ENCODE data around the gene CACFD1. TPM values are rescaled to one million over a fixed set of nuclear protein-coding genes. Genes with fewer than 3 reads are reported as not detected.

Gene CACFD1
- total RNA-seq, 1 donor from 2014 or later = 39.8 TPM

GRCh38 chr9:133520121-133520835 is 60.5 kb downstream of the CACFD1 start:
- H3K27ac ChIP-seq = no peak overlapping the region
- H3K4me3 ChIP-seq = no peak overlapping the region
- ATAC-seq = no peak
- no peaks in the 10 kb centered on the region for H3K4me1 ChIP-seq
- no peaks in the 10 kb centered on the region for H3K36me3 ChIP-seq
- H3K27me3 ChIP-seq = peaks cover 4% of the 10 kb centered on the region
- TF ChIP-seq CTCF (IDR thresholded peaks at IDR 0.05) = no peak
- intact Hi-C loops (cut with DNase I) = no loop called here
- H3K9me3 ChIP-seq = no peaks in the 10 kb centered on the region
- DNase-seq = no peak

Other genes starting within 250 kb of the CACFD1 start
- 16.8 TPM for gene ABO, start 184.8 kb upstream of the CACFD1 start, total RNA-seq
- 15.9 TPM for gene SURF6, start 123.8 kb upstream of the CACFD1 start, total RNA-seq
- 25.8 TPM for gene MED22, start 111.8 kb upstream of the CACFD1 start, total RNA-seq
- gene RPL7A, start 111.8 kb upstream of the CACFD1 start, total RNA-seq = 1,380 TPM
- gene SURF1, start 103.5 kb upstream of the CACFD1 start, total RNA-seq = 43.9 TPM
- gene SURF2, start 103.4 kb upstream of the CACFD1 start, total RNA-seq = 12.0 TPM
- gene SURF4, start 83.9 kb upstream of the CACFD1 start, total RNA-seq = 142 TPM
- 1.2 TPM for gene STKLD1, start 83.6 kb upstream of the CACFD1 start, total RNA-seq
- 22.6 TPM for gene REXO4, start 42.0 kb upstream of the CACFD1 start, total RNA-seq
- 2.0 TPM for gene ADAMTS13, start 37.6 kb upstream of the CACFD1 start, total RNA-seq
- 11.4 TPM for gene SLC2A6, start 19.1 kb downstream of the CACFD1 start, total RNA-seq
- not detected for gene MYMK, start 65.0 kb downstream of the CACFD1 start, total RNA-seq
- gene ADAMTSL2, start 74.7 kb downstream of the CACFD1 start, total RNA-seq = 17.4 TPM
- not detected for gene FAM163B, start 149.4 kb downstream of the CACFD1 start, total RNA-seq
- not detected for gene DBH, start 176.4 kb downstream of the CACFD1 start, total RNA-seq